ENCODE results near the gene KLHL21.
"Not testable (repeated sequence)": the region's sequence is repeated elsewhere in the genome, so short reads cannot be mapped to it uniquely, and the experiment has no call there.

GRCh38 chr1:6599991-6600390 lies 2.7 kb downstream of the KLHL21 start:
- TF ChIP-seq SUZ12, TARDBP, SP1, ZNF384 (IDR thresholded peaks at IDR 0.05): not testable (repeated sequence)

All from HEK293T (cell line).